GM19351 (cell line): Measurements from ENCODE around the gene RNF17.

Source experiments
- ATAC-seq: cut with Tn5 transposase; IDR thresholded peaks from one replicate; pipeline ENCODE4 v1.9.1; 2021; ENCODE audit warnings: mild to moderate bottlenecking, moderate library complexity; ENCODE audit not compliant: unreplicated experiment

Gene RNF17

DNA sequence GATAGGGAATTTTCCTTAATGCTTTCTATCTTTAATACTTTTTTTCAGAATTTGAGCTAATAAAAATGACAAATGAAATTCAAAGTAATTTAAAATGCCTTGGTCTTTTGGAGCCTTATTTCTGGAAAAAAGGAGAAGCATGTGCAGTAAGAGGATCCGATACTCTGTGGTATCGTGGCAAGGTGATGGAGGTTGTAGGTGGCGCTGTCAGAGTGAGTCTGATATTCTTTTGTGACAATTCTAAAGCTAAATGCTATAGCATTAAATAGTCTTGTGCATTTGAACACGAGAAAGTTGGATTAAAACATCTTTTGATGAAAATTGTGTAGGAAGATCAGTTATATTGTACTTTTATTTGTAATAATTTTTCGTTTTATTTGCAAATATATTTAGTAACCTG lies 95.0 kb downstream of the RNF17 start:
- ATAC-seq, result no peak

- no peak for ATAC-seq
Measured at GRCh38 chr13:24860770-24861169, 96.8 kb downstream of the RNF17 start.

DNA sequence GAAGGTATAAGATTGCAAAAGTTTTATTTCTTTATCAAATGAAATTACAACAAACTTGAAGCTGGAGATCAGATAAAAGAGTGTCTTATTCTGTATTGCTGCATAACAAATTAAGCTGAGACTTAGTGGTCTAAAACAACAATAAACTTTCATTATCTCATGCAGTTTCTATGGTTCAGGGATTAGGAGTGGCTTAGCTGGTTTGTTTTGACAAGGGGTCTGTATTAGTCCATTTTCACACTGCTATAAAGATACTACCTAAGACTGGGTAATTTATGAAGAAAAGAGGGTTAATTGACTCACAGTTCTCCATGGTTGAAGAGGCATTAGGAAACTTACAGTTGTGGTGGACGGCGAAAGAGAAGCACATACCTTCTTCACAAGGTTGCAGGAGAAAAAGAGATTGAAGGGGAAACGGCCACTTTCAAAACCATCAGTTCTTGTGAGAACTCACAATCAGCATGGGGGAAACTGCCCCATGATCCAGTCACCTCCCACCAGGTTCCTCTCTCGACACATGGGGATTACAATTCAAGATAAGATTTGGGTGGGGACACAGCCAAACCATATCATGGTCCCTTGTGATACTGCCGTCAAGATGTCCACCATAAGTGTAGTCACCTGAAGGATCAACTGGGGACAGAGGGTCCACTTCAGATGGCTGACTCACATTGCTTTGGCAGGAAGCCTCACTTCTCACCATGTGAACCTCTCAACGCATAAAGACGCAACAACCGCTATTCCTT lies 97.8 kb downstream of the RNF17 start:
- ATAC-seq, result no peak

GRCh38 chr13:24863748-24864540 lies 100.0 kb downstream of the RNF17 start:
- no peak for ATAC-seq

GRCh38 chr13:24864579-24864978 lies 100.6 kb downstream of the RNF17 start:
- no peak for ATAC-seq

- ATAC-seq, result no peak
Measured at GRCh38 chr13:24865163-24865953, 101.4 kb downstream of the RNF17 start.

DNA sequence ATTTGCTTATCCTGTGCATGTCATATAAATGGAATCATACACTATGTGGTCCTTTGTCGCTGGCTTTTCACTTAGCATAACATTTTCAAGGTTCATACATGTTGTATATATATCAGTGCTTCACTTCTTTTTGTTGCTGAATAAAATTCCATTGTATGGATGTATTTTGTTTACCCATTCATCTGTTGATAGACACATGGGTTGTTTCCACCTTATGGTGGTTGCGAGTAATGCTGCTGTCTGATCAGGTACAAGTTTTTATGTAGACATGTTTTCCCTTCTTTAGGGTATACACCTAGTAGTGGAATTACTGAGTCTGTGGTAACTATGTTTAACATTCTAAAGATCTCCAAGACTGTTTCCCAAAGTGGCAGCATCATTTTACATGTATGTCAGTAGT lies 102.5 kb downstream of the RNF17 start:
- no peak for ATAC-seq

DNA sequence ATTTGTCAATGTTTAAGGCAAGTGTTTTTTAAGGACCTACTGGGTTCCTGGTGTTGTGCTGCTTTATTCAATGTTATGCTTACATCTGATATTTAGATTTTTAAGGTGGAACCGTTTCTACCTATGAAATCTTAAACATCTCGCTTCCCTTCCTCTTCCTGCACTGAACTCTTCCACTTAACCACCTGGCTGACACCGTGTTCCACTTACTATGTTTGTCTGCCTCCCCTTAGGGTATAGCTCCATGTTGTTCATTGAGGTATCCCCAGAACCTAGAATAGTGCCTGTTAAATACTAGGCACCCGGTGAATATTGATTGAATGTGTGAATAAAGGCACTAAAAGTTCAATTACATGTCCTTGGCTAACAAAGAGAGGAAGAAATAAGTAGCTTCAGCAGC lies 104.9 kb downstream of the RNF17 start:
- no peak for ATAC-seq

DNA sequence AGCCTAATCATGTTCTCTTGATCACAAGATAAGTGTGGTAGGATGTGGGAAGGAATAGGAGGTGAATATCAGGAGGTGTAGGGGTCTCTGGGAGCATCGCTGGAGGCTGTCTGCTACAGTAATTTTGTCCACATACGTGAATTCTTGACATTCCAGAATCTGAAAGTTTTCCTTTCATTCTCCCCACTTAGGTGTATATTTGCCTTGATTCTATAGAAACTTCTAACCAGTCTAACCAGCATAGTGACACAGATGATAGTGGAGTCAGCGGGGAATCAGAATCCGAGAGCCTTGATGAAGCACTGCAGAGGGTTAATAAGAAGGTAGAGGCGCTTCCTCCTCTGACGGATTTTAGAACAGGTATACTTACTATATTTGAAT lies 106.4 kb downstream of the RNF17 start:
- no peak for ATAC-seq

GRCh38 chr13:24875566-24875965 lies 111.6 kb downstream of the RNF17 start:
- no peak for ATAC-seq

- no peak for ATAC-seq
Measured at GRCh38 chr13:24877531-24877930, 113.6 kb downstream of the RNF17 start.

GRCh38 chr13:24878340-24878739 lies 114.4 kb downstream of the RNF17 start:
- ATAC-seq, result no peak

GRCh38 chr13:24882665-24883064 lies 118.7 kb downstream of the RNF17 start:
- no peak for ATAC-seq

GRCh38 chr13:24887759-24888158 lies 123.8 kb downstream of the RNF17 start:
- no peak for ATAC-seq

GRCh38 chr13:24888291-24888931 lies 124.4 kb downstream of the RNF17 start:
- ATAC-seq, result no peak

GRCh38 chr13:24890256-24890655 lies 126.3 kb downstream of the RNF17 start:
- no peak for ATAC-seq

- ATAC-seq, result no peak
Measured at GRCh38 chr13:24891476-24892108, 127.6 kb downstream of the RNF17 start.

GRCh38 chr13:24892829-24893228 lies 128.9 kb downstream of the RNF17 start:
- ATAC-seq, result no peak

DNA sequence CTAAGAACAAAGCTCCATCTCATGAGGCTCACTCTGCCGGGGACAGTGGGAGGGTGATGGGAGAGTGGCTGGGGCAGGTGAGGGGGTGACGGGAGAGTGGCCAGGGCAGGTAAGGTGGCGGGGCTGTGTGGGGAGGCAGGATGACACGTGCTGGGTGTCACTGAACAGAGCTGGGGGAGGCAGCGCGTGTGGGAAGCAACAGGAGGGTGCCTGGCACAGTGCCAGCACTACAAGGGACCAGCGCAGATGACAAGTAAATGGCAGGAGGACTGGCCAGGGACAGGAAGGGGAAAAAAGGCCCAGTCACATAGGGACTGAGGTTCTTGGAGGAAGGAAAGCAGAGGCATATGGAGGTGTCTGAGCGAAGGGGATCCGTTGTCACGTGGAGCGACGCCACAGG lies 129.9 kb downstream of the RNF17 start:
- ATAC-seq, result no peak

GRCh38 chr13:24894277-24894971 lies 130.5 kb downstream of the RNF17 start:
- no peak for ATAC-seq
